ENCODE measurements around the gene PCSK6.
"Not testable (repeated sequence)": the region's sequence is repeated elsewhere in the genome, so short reads cannot be mapped to it uniquely, and the experiment has no call there.

PCSK6 gene

GRCh38 chr15:101428758-101429157 is 60.7 kb downstream of the PCSK6 start:
- DNase-seq, result no peak

GRCh38 chr15:101427606-101428487 is 61.7 kb downstream of the PCSK6 start:
- no peak for DNase-seq

- DNase-seq, result no peak
These were observed 62.7 kb downstream of the PCSK6 start for GRCh38 chr15:101426761-101427333.

GRCh38 chr15:101425787-101426365 is 63.6 kb downstream of the PCSK6 start:
- DNase-seq, result no peak

GRCh38 chr15:101424984-101425383 is 64.5 kb downstream of the PCSK6 start:
- DNase-seq, result no peak

- no peak for DNase-seq
These were observed 69.3 kb downstream of the PCSK6 start for GRCh38 chr15:101420232-101420631.

- DNase-seq, result not testable (repeated sequence)
These were observed 73.0 kb downstream of the PCSK6 start for GRCh38 chr15:101416475-101416874.

GRCh38 chr15:101413239-101413638 is 76.3 kb downstream of the PCSK6 start:
- no peak for DNase-seq

GRCh38 chr15:101411581-101411980 is 77.9 kb downstream of the PCSK6 start:
- no peak for DNase-seq

GRCh38 chr15:101411085-101411484 is 78.4 kb downstream of the PCSK6 start:
- no peak for DNase-seq

GRCh38 chr15:101410612-101411011 is 78.9 kb downstream of the PCSK6 start:
- no peak for DNase-seq

GRCh38 chr15:101409621-101410020 is 79.9 kb downstream of the PCSK6 start:
- DNase-seq, result no peak

GRCh38 chr15:101407966-101408775 is 81.3 kb downstream of the PCSK6 start:
- DNase-seq, result no peak

- no peak for DNase-seq
These were observed 82.1 kb downstream of the PCSK6 start for GRCh38 chr15:101407439-101407838.

GRCh38 chr15:101406526-101407195 is 82.8 kb downstream of the PCSK6 start:
- DNase-seq, result no peak

GRCh38 chr15:101406036-101406435 is 83.5 kb downstream of the PCSK6 start:
- no peak for DNase-seq

GRCh38 chr15:101404245-101404644 is 85.3 kb downstream of the PCSK6 start:
- no peak for DNase-seq

- DNase-seq, result not testable (repeated sequence)
These were observed 86.6 kb downstream of the PCSK6 start for GRCh38 chr15:101402883-101403282.

- no peak for DNase-seq
These were observed 88.2 kb downstream of the PCSK6 start for GRCh38 chr15:101401286-101401685.

- DNase-seq, result no peak
These were observed 90.1 kb downstream of the PCSK6 start for GRCh38 chr15:101399431-101399830.

GRCh38 chr15:101398247-101398646 is 91.3 kb downstream of the PCSK6 start:
- no peak for DNase-seq

GRCh38 chr15:101397521-101398003 is 91.9 kb downstream of the PCSK6 start:
- no peak for DNase-seq
